Measurements from ENCODE around the gene TIPARP.
"Not testable (repeated sequence)": the region's sequence is repeated elsewhere in the genome, so short reads cannot be mapped to it uniquely, and the experiment has no call there.

The TIPARP gene

DNA sequence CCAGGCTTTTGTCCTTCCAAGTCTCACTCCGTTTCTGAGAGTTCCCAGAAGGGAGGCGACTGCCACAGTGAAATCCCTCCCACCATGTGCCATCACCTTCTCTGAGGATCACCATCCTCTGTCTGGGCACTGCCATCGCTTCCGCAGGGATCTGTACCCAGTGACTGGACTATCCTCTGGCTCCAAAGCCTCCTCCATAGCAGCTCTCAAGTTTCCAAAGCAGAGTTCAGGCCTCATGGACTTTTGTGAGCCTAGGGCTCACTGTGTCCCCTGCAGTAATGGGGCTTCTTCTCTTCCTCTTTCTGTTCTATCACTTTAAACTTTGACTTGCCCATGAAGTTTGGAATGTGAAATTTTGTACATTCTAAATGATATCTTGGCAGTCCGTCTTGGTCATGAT, 63.9 kb downstream of the TIPARP start:
- TF ChIP-seq, protein P1, sequence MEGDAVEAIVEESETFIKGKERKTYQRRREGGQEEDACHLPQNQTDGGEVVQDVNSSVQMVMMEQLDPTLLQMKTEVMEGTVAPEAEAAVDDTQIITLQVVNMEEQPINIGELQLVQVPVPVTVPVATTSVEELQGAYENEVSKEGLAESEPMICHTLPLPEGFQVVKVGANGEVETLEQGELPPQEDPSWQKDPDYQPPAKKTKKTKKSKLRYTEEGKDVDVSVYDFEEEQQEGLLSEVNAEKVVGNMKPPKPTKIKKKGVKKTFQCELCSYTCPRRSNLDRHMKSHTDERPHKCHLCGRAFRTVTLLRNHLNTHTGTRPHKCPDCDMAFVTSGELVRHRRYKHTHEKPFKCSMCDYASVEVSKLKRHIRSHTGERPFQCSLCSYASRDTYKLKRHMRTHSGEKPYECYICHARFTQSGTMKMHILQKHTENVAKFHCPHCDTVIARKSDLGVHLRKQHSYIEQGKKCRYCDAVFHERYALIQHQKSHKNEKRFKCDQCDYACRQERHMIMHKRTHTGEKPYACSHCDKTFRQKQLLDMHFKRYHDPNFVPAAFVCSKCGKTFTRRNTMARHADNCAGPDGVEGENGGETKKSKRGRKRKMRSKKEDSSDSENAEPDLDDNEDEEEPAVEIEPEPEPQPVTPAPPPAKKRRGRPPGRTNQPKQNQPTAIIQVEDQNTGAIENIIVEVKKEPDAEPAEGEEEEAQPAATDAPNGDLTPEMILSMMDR (conservative IDR thresholded peaks at IDR 0.05) = no peak
- no peak overlapping the region for H3K27ac ChIP-seq

DNA sequence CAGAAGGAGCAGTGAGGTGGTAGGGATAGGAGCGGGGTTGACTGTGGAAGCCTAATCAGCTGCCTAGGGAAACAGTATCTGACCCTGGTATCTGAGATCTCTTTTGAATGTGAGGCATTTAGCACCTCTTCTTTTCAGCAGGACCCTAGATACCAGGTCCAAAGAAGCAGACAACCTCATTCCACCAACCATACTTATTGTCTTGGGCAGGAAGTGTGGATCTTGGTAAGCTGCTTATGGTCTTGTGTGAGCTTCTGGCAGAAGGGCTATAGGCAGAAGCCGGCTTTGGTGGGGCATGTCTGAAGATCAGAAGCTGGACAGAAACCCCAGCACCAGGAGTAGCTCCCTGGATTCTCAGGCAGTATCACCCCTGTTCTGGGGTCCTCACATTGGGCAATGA, 65.6 kb downstream of the TIPARP start:
- no peak overlapping the region for H3K27ac ChIP-seq

DNA sequence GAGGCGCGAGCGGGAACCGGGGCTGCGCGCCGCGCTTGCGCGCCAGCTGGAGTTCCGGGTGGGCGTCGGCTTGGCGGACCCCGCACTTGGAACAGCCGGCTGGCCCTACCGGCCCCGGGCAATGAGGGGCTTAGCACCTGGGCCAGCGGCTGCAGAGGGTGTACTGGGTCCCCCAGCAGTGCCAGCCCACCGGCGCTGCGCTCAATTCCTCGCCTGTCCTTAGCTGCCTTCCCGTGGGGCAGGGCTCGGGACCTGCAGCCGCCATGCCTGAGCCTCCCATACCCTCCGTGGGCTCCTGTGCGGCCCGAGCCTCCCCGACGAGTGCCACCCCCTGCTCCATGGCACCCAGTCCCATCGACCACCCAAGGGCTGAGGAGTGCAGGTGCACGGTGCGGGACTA, 66.2 kb downstream of the TIPARP start:
- H3K27ac ChIP-seq = not testable (repeated sequence)

More for the DNA sequence above, 65.6 kb downstream of the TIPARP start:
- TF ChIP-seq, protein P1 (conservative IDR thresholded peaks at IDR 0.05) = no peak

DNA sequence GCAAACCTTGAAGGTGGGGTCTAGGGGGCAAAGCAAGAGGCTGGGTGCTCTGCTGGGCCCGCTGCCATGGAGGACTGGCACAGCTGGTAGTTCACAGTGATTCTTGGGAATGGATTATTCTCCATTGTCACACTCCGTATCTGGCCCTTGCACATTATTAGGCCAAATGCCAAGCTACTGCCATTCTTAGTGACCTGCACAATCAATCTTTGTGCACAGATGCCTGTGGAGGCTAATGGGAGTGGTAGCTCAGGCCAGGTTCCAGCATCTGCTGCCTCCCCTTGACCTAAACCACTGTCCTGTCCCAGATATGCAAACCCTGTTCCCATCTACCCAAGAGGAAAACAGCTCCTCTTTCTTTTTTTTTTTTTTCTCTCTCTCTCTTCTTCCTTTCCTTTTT, 67.5 kb downstream of the TIPARP start:
- H3K27ac ChIP-seq = no peak overlapping the region
- TF ChIP-seq, protein P1 (conservative IDR thresholded peaks at IDR 0.05) = no peak

DNA sequence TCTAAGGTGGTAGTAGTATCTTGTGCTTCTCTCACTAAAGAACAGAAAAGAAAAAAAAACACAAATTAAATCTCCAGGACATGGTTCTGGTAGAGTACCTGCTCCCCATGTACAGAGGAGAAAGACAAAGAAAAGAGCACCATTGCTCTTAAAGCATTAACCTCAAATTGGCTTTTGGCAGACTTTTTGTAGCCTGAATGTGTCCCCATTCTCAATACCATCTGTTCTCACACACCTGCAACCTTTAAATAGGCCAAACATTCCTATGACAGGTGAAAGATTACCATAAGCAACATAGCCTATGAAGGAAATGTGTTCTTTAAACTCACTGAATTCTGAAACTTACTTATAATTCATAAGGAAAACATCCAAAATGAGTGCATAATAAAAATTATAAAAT, 68.0 kb downstream of the TIPARP start:
- TF ChIP-seq, protein P1 (conservative IDR thresholded peaks at IDR 0.05) = no peak
- H3K27ac ChIP-seq = no peak overlapping the region

DNA sequence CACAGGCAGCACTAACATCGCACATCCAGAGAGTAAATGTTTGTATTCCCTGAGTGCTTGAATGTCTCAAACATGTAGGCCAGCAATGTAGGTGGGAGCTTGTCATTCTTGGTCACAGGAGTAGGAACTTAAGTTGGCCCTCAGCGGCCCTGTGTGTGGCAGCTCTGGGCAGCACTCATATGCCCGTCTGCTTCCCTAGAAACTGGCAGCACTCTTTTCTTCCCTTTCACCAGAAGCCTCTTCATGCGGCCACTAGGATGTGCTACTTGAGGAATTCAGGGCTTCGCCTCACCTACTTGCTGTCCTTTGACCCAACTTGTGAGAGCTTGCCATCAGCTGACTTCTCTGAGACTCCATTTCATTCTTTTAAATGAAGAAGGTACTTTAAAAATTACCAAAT, 69.5 kb downstream of the TIPARP start:
- TF ChIP-seq, protein P1 (conservative IDR thresholded peaks at IDR 0.05) = no peak
- H3K27ac ChIP-seq = no peak overlapping the region

DNA sequence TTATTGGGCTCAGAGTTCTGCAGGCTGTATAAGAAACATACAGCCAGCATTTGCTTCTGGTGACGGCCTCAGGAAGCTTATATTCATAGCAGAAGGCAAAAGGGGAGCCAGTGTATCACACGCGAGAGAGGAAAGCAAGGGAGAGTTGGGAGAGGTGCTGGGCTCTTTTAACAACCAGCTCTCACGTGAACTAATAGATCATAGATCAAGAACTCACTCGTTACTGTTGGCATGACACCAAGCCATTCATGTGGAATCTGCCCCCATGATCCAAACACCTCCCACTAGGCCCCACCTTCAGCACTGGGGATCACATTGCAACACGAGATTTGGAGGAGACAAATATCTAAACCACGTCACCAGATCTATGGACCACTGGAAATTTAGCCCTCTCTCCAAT, 70.2 kb downstream of the TIPARP start:
- TF ChIP-seq, protein P1 (conservative IDR thresholded peaks at IDR 0.05) = no peak
- H3K27ac ChIP-seq = no peak overlapping the region

DNA sequence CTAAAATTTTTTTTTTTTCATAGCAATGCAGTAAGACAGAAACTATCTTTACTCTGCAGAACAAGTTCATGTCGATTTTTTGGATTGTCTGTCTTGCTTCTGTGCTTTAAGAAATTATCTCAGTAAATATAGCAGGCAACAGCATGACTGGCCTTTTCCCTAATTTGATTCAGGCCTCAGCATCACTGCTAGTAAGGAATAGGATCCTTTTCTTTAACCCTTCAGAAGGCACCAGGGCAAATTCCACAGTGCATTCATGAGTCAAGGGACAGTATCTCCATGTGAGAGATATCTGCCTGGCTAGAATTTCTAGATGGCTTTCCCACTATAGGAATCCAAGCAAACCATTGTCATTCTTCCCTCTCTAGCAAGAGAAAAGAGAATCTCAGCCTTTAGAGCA, 71.4 kb downstream of the TIPARP start:
- no peak overlapping the region for H3K27ac ChIP-seq
- TF ChIP-seq, protein P1 (conservative IDR thresholded peaks at IDR 0.05) = no peak

Measured in VCaP (cell line).